Dermis microvascular lymphatic vessel endothelial cell (primary cell): ENCODE data around the gene DNMT1. TPM values are rescaled to one million over a fixed set of nuclear protein-coding genes. Genes with fewer than 3 reads are reported as not detected.
"Not testable (repeated sequence)": the region's sequence is repeated elsewhere in the genome, so short reads cannot be mapped to it uniquely, and the experiment has no call there.

Experiments
- DNase-seq, 2 donors: peaks; one replicate each; pipeline versions ENCODE4 v3.0.0 to v3.0.0-alpha.2; 2010; ENCODE audit warnings: low read depth in 2 of 2
- total RNA-seq: library from RNA; depleted of rRNA; stranded (reverse); fragments of >200 nt; gene quantifications from 2 replicates; pipeline ENCODE4 v1.2.1, GENCODE V29; 2014

The DNMT1 gene
- total RNA-seq, 1 donor from 2014 or later: 22.7 TPM

GRCh38 chr19:10222201-10222890, 27.6 kb upstream of the DNMT1 start:
- no peak for DNase-seq

DNA sequence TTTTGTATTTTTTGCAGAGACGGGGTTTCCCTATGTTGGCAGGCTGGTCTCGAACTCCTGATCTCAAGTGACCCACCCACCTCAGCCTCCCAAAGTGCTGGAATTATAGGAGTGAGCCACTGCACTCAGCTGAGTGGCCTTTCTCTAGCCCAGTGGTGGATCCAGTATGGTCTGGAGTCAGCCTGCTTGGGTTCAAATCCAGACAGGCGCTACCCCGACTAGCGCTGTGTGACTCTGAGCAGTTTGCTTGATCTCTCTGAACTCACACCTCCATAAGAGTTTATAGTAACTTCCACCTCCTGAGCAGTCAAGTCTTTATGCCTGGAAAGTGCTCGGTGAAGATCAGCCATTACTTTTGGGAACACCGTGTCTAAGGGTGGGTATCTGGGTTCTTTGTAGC, 25.9 kb upstream of the DNMT1 start:
- DNase-seq: no peak

GRCh38 chr19:10219678-10220077, 24.9 kb upstream of the DNMT1 start:
- peak in 1 of 2 donors; percentile 27 for DNase-seq

DNA sequence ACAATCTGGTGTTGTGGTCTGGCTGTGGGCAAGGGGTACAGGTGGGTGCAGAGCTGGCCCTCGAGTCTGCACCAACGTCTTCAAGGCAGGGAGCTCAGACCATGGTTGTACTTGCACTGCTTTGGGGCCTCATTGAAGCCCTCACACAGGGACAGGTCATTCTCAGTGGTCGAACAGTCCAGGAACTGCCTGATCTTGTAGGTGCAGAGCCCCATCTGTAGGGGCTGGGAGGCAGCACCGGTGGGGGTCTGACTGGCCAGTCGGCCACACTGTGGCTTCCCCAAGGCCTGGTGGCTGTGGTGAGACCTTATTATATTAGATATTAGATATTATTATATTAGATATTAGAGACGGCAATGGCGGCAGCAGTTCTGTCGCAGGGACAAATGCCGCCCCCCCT, 22.3 kb upstream of the DNMT1 start:
- no peak for DNase-seq

- no peak for DNase-seq
These were observed 20.0 kb upstream of the DNMT1 start for GRCh38 chr19:10214784-10215183.

DNA sequence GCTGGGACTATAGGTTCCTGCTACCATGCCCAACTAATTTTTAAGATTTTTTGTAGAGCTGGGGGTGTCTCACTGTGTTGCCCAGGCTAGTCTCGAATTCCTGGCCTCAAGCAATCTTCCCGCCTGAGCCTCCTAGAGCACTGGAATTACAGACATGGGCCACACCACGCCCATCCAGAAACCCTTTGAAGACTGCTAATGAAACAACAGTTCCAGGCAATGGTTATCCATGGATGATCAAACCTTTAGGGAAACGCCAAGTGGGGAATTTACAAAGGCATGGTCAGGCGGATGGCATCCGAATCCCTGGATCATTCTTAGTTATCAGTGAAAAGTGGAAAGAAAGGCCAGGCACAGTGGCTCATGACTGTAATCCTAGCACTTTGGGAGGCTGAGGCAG, 16.9 kb upstream of the DNMT1 start:
- no peak for DNase-seq

DNA sequence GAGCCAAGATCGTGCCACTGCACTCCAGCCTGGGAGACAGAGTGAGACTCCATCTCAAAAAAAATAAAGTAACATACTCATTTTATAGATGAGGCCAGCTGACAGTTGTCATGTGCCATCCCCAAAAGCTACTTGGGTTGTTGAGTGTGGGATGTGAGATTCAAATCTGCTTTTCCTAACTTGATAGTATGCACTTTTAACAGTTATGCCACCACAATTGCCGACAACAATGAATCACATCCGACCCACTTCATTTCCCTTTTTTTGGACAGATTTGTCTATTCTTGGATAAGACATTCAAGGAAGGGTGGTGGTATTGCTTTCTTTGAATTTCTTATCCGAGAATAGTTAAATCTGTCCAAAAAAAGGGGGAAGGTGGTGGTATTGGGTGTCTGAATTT, 16.3 kb upstream of the DNMT1 start:
- no peak for DNase-seq

- peak in 1 of 2 donors; percentile 37 for DNase-seq
These were observed 14.6 kb upstream of the DNMT1 start for GRCh38 chr19:10209315-10209714.

GRCh38 chr19:10207026-10207425, 12.3 kb upstream of the DNMT1 start:
- no peak for DNase-seq

GRCh38 chr19:10206226-10206885, 11.6 kb upstream of the DNMT1 start:
- peak in 1 of 2 donors; percentile 33 for DNase-seq

DNA sequence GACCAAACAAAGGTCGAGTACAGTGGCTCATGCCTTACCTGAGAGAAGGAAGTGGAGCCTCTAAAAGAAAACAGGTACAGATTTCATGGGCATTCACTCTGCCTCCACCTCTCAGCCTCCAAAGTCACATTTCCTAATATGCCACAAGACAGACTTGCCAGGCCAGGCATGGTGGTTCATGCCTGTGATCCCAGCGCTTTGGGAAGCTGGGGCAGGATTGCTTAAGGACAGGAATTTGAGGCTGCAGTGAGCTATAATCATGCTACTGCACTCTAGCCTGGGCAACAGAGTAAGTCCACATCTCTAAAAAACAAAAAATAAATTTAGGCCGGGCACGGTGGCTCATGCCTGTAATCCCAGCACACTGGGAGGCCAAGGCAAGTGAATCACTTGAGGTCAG, 10.9 kb upstream of the DNMT1 start:
- no peak for DNase-seq

- DNase-seq: no peak
These were observed 8.9 kb upstream of the DNMT1 start for GRCh38 chr19:10203686-10204085.

GRCh38 chr19:10201176-10201575, 6.4 kb upstream of the DNMT1 start:
- no peak for DNase-seq

GRCh38 chr19:10200101-10200500, 5.3 kb upstream of the DNMT1 start:
- DNase-seq: not testable (repeated sequence)

DNA sequence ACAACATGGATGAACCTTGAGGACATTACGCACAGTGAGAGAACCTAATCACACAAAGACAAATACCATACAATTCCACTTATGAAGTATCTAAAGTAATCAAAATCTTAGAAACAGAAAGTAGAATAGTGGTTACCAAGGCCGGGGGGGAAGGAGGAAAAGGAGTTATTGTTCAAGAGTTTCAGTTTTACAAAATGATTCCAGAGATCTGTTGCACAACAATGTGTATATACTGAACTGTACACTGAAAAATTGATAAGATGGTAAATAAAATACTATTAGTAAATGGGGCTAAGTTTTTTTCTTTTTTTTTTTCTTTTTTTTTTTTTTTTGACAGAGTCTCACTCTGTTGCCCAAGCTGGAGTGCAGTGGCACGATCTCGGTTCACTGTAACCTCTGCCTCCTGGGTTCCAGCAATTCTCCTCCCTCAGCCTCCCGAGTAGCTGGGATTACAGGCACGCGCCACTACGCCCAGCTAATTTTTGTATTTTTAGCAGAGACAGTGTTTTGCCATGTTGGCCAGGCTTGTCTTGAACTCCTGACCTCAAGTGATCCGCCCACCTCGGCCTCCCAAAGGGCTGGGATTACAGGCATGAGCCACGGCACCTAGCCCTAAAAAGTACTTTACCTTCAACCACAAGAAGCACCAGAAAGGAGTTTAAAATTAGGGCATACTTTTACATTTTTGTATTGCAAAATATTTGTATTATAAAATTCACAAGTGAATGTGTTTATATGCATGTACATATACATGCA, 4.3 kb upstream of the DNMT1 start:
- not testable (repeated sequence) for DNase-seq

DNA sequence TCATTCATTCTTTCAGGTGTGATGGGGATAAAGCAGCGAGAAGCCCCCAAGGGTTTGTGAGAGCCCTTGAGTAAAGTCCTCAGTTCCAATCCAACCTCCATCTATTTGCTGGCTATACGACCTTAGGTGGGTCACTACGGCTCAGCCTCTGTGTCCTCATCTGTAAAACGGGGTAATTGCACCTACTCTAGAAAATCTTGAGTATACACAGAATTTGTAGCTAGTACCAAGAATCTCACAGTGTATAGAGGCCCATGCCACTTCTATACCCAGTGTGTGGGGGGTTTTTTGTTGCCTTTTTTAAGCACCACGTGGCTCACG, 406 bp upstream of the DNMT1 start:
- DNase-seq: no peak

GRCh38 chr19:10193790-10194499, 808 bp downstream of the DNMT1 start:
- peak in 1 of 2 donors; percentile 28 for DNase-seq

DNA sequence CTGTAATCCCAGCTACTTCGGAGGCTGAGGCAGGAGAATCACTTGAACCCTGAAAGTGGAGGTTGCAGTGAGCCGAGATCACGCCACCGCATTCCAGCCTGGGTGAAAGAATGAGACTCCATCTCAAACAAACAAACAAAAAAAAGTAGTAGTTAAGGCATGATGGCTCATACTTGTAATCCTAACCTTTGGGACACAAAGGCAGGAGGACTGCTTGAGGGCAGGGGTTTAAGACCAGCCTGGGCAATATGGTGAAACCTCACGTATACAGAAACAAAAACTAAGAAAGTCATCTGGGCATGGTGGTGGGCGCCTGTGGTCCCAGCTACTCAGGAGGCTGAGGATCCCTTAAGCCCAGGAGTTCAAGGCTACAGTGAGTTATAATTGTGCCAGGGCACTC, 1.8 kb downstream of the DNMT1 start:
- no peak for DNase-seq

- peak; percentile 53 to 92 for DNase-seq
These were observed 3.4 kb downstream of the DNMT1 start for GRCh38 chr19:10191347-10191746.

DNA sequence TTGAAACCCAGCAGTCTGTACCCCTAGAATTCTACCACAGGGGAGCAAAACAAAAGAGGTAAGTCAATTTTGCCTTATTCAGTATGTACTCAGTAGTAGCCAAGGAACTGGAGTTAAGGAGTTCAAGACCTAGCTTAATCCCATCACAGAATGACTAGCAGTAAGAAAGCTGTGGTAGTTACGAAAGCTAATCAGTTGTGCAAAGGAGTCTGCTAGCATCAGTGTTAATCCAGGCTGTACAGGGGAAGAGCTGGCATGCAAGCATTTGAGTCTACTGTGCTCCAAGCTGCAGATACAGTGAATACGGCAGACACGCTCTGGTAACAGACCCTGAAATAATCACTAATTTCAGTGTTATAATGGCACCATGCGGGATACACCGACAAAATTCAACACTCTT, 4.7 kb downstream of the DNMT1 start:
- DNase-seq: no peak

DNA sequence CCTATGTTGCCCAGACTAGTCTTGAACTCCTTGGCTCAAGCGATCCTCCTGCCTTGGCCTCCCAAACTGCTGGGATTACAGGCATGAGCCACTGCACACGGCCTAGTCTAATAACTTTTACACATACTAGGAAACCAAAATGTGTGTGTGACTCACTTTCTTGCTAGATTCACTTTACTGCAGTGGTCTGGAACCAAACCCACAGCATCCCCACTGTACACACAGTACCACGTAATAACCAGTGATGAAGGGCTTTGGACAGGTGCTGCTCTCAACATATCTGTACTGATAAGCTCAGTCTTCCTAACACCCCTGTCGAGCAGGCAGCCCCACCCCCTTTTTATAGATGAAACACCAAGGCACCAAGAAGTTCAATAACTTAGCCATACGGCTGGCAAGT, 5.1 kb downstream of the DNMT1 start:
- DNase-seq: no peak

DNA sequence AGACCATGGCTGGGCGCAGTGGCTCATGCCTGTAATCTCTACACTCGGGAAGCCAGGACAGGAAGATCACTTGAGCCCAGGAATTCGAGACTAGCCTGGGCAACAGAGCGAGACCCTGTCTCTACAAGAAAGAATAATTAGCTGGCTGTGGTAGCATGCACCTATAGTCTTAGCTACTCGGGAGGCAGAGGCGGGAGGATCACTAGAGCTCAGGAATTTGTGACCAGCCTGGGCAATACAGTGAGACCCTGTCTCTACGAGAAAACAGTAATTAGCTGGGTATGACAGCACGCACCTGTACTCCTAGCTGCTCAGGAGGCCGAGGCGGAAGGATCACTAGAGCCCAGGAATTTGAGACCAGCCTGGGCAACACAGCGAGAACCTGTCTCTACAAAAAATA, 7.4 kb downstream of the DNMT1 start:
- no peak for DNase-seq
